Activated CD4-positive, alpha-beta T cell treated with anti-CD3 and anti-CD28 coated beads, Interleukin-2, amount 10 ng/mL, durations not matched to agents 7 days and 5 days (primary cell): Measurements from ENCODE around the gene CROCC. TPM values are rescaled to one million over a fixed set of nuclear protein-coding genes. Genes with fewer than 3 reads are reported as not detected.

ENCODE experiments used
- CTCF ChIA-PET: fragments of 350-600 bp; sonication (Branson Sonifier 250); formaldehyde crosslinking; loops from one replicate; lab custom pipeline; 2021; ENCODE audit warnings: antibody characterized with exemption; lab: Charles Lee
- POLR2A ChIA-PET: fragments of 350-600 bp; sonication (Branson Sonifier 250); formaldehyde crosslinking; loops from one replicate; lab custom pipeline; 2021; ENCODE audit warnings: antibody characterized with exemption; lab: Charles Lee
- DNase-seq: peaks from one replicate; pipeline ENCODE4 v3.0.0-alpha.2; 2020
- H3K27ac Mint-ChIP-seq: one replicate; pipeline ENCODE4 v1.8.0; 2021; ENCODE audit warnings: mild to moderate bottlenecking, moderate library complexity, mixed read lengths
- H3K27me3 Mint-ChIP-seq: one replicate; pipeline ENCODE4 v1.8.0; 2021; ENCODE audit warnings: mixed read lengths
- H3K36me3 Mint-ChIP-seq: one replicate; pipeline ENCODE4 v1.8.0; 2021; ENCODE audit warnings: low read depth, mixed read lengths
- H3K4me1 Mint-ChIP-seq: one replicate; pipeline ENCODE4 v1.8.0; 2021; ENCODE audit warnings: mixed read lengths
- H3K4me3 Mint-ChIP-seq: one replicate; pipeline ENCODE4 v1.8.0; 2021; ENCODE audit warnings: mild to moderate bottlenecking, moderate library complexity, mixed read lengths
- H3K9me3 Mint-ChIP-seq: one replicate; pipeline ENCODE4 v1.8.0; 2021; ENCODE audit warnings: mixed read lengths
- total RNA-seq, 2 experiments: library from RNA; stranded (reverse); gene quantifications; one replicate each; pipeline ENCODE4 v1.2.3, GENCODE V29; 2021

CROCC gene
- total RNA-seq, 2 experiments from 2014 or later: 30.7 to 37.3 TPM

GRCh38 chr1:17001760-17002523, 80.2 kb downstream of the CROCC start:
- H3K36me3 Mint-ChIP-seq: peaks cover 17% of the 10 kb centered on the region
- ChIA-PET POLR2A (no interaction called here), CTCF (interaction anchor here (0.6 to 2.9 kb wide), 2 partner anchors 12 to 381 kb away, joined by 3 to 11 read pairs; no protein-coding TSS in a partner anchor)
- no peak overlapping the region for H3K27ac Mint-ChIP-seq
- no peak for DNase-seq
- H3K4me1 Mint-ChIP-seq: no peaks in the 10 kb centered on the region
- H3K4me3 Mint-ChIP-seq: no peak overlapping the region
- no peaks in the 10 kb centered on the region for H3K27me3 Mint-ChIP-seq
- H3K9me3 Mint-ChIP-seq: no peaks in the 10 kb centered on the region

- no peak for DNase-seq
- no peaks in the 10 kb centered on the region for H3K27me3 Mint-ChIP-seq
- POLR2A ChIA-PET: no interaction called here
- peaks cover 17% of the 10 kb centered on the region for H3K36me3 Mint-ChIP-seq
- H3K9me3 Mint-ChIP-seq: no peaks in the 10 kb centered on the region
- CTCF ChIA-PET: interaction anchor here (2.9 kb wide), 1 partner anchor 12 kb away, joined by 11 read pairs; no protein-coding TSS in a partner anchor
- H3K4me1 Mint-ChIP-seq: no peaks in the 10 kb centered on the region
- no peak overlapping the region for H3K4me3 Mint-ChIP-seq
- H3K27ac Mint-ChIP-seq: no peak overlapping the region
Observed at GRCh38 chr1:17002524-17002902, 80.8 kb downstream of the CROCC start.

GRCh38 chr1:17004466-17005364, 83.0 kb downstream of the CROCC start:
- no peaks in the 10 kb centered on the region for H3K27me3 Mint-ChIP-seq
- ChIA-PET POLR2A (interaction anchor here (0.5 kb wide), 1 partner anchor 279 kb away, joined by 3 read pairs; no protein-coding TSS in a partner anchor), CTCF (interaction anchor here (2.9 kb wide), 1 partner anchor 14 kb away, joined by 11 read pairs; no protein-coding TSS in a partner anchor)
- no peaks in the 10 kb centered on the region for H3K9me3 Mint-ChIP-seq
- H3K4me1 Mint-ChIP-seq: peaks cover 4% of the 10 kb centered on the region
- H3K27ac Mint-ChIP-seq: no peak overlapping the region
- DNase-seq: no peak
- H3K4me3 Mint-ChIP-seq: no peak overlapping the region
- H3K36me3 Mint-ChIP-seq: peaks cover 12% of the 10 kb centered on the region

GRCh38 chr1:17005365-17005740, 83.6 kb downstream of the CROCC start:
- no peak for DNase-seq
- no peaks in the 10 kb centered on the region for H3K27me3 Mint-ChIP-seq
- H3K4me1 Mint-ChIP-seq: peaks cover 9% of the 10 kb centered on the region
- H3K27ac Mint-ChIP-seq: no peak overlapping the region
- CTCF ChIA-PET: no interaction called here
- POLR2A ChIA-PET: no interaction called here
- H3K4me3 Mint-ChIP-seq: no peak overlapping the region
- H3K36me3 Mint-ChIP-seq: peaks cover 11% of the 10 kb centered on the region
- H3K9me3 Mint-ChIP-seq: no peaks in the 10 kb centered on the region

GRCh38 chr1:17007121-17007520, 85.4 kb downstream of the CROCC start:
- H3K36me3 Mint-ChIP-seq: peaks cover 6% of the 10 kb centered on the region
- H3K27ac Mint-ChIP-seq: no peak overlapping the region

GRCh38 chr1:17008208-17008855, 86.6 kb downstream of the CROCC start:
- Mint-ChIP-seq H3K9me3 (no peaks in the 10 kb centered on the region), H3K36me3 (peaks cover 6% of the 10 kb centered on the region), H3K4me3 (no peak overlapping the region), H3K27me3 (peaks cover 3% of the 10 kb centered on the region), H3K27ac (no peak overlapping the region), H3K4me1 (peaks cover 20% of the 10 kb centered on the region)
- CTCF ChIA-PET: interaction anchor here (0.9 to 1.2 kb wide), 2 partner anchors 9 to 42 kb away, joined by 3 to 4 read pairs; no protein-coding TSS in a partner anchor
- no peak for DNase-seq
- POLR2A ChIA-PET: no interaction called here

More at GRCh38 chr1:17007121-17007520, 85.4 kb downstream of the CROCC start:
- no peaks in the 10 kb centered on the region for H3K27me3 Mint-ChIP-seq
- H3K9me3 Mint-ChIP-seq: no peaks in the 10 kb centered on the region
- ChIA-PET POLR2A (no interaction called here), CTCF (no interaction called here)
- DNase-seq: no peak
- no peak overlapping the region for H3K4me3 Mint-ChIP-seq
- peaks cover 19% of the 10 kb centered on the region for H3K4me1 Mint-ChIP-seq

- Mint-ChIP-seq H3K27ac (no peak overlapping the region), H3K4me3 (peak overlapping the region; percentile 83), H3K4me1 (peaks cover 24% of the 10 kb centered on the region), H3K27me3 (peaks cover 3% of the 10 kb centered on the region), H3K9me3 (no peaks in the 10 kb centered on the region), H3K36me3 (no peaks in the 10 kb centered on the region)
- DNase-seq: no peak
- POLR2A ChIA-PET: no interaction called here
- CTCF ChIA-PET: interaction anchor here (0.7 to 1.4 kb wide), 3 partner anchors 44 to 486 kb away, joined by 3 to 5 read pairs (median 4); no protein-coding TSS in a partner anchor
Observed at GRCh38 chr1:17009706-17010105, 88.0 kb downstream of the CROCC start.

GRCh38 chr1:17011092-17011438, 89.3 kb downstream of the CROCC start:
- DNase-seq: no peak
- Mint-ChIP-seq H3K27ac (peak overlapping the region; percentile 80), H3K36me3 (no peaks in the 10 kb centered on the region), H3K4me3 (peak overlapping the region; percentile 83), H3K4me1 (peaks cover 24% of the 10 kb centered on the region), H3K27me3 (peaks cover 3% of the 10 kb centered on the region), H3K9me3 (no peaks in the 10 kb centered on the region)
- ChIA-PET CTCF (no interaction called here), POLR2A (no interaction called here)

GRCh38 chr1:17011439-17012307, 89.9 kb downstream of the CROCC start, which contains the start of gene ATP13A2:
Gene ATP13A2 (minus strand): TSS chr1:17011928. CDS start chr1:17011738, 190 bp downstream.
- peak; percentile 85 for DNase-seq
- ChIA-PET POLR2A (no interaction called here), CTCF (interaction anchor here (2.2 kb wide), 1 partner anchor 12 kb away, joined by 6 read pairs; no protein-coding TSS in a partner anchor)
- Mint-ChIP-seq H3K36me3 (no peaks in the 10 kb centered on the region), H3K4me3 (peak within 1 kb of the TSS; percentile 83), H3K27me3 (peaks cover 3% of the 10 kb centered on the region), H3K4me1 (peaks cover 24% of the 10 kb centered on the region), H3K9me3 (no peaks in the 10 kb centered on the region), H3K27ac (peak within 1 kb of the TSS; percentile 80)

- Mint-ChIP-seq H3K27ac (peak overlapping the region; percentile 14), H3K4me1 (peaks cover 24% of the 10 kb centered on the region), H3K4me3 (no peak overlapping the region), H3K27me3 (peaks cover 3% of the 10 kb centered on the region), H3K9me3 (no peaks in the 10 kb centered on the region), H3K36me3 (no peaks in the 10 kb centered on the region)
- POLR2A ChIA-PET: no interaction called here
- no peak for DNase-seq
- CTCF ChIA-PET: interaction anchor here (2.2 kb wide), 1 partner anchor 10 kb away, joined by 6 read pairs; no protein-coding TSS in a partner anchor
Observed at GRCh38 chr1:17012775-17013490, 91.2 kb downstream of the CROCC start.
